Measurements from ENCODE around the gene SMLR1. TPM values are rescaled to one million over a fixed set of nuclear protein-coding genes. Genes with fewer than 3 reads are reported as not detected.

Gene SMLR1
- not detected in 2 replicates for total RNA-seq

GRCh38 chr6:130827247-130828149, at the start of gene SMLR1:
TSS of gene SMLR1 (plus strand) at chr6:130827406. CDS start at chr6:130827414, 8 bp downstream.

Other genes with a start within 250 kb of the SMLR1 start
- gene EPB41L2, start 235.8 kb downstream of the SMLR1 start, total RNA-seq: 73.5 and 98.8 TPM in 2 replicates